ENCODE results near the gene GOLGA6L10. TPM values are rescaled to one million over a fixed set of nuclear protein-coding genes. Genes with fewer than 3 reads are reported as not detected.
"Not testable (repeated sequence)": the region's sequence is repeated elsewhere in the genome, so short reads cannot be mapped to it uniquely, and the experiment has no call there.

Gene GOLGA6L10
- total RNA-seq, 2 donors from 2014 or later, result 1.2 to 1.5 TPM

DNA sequence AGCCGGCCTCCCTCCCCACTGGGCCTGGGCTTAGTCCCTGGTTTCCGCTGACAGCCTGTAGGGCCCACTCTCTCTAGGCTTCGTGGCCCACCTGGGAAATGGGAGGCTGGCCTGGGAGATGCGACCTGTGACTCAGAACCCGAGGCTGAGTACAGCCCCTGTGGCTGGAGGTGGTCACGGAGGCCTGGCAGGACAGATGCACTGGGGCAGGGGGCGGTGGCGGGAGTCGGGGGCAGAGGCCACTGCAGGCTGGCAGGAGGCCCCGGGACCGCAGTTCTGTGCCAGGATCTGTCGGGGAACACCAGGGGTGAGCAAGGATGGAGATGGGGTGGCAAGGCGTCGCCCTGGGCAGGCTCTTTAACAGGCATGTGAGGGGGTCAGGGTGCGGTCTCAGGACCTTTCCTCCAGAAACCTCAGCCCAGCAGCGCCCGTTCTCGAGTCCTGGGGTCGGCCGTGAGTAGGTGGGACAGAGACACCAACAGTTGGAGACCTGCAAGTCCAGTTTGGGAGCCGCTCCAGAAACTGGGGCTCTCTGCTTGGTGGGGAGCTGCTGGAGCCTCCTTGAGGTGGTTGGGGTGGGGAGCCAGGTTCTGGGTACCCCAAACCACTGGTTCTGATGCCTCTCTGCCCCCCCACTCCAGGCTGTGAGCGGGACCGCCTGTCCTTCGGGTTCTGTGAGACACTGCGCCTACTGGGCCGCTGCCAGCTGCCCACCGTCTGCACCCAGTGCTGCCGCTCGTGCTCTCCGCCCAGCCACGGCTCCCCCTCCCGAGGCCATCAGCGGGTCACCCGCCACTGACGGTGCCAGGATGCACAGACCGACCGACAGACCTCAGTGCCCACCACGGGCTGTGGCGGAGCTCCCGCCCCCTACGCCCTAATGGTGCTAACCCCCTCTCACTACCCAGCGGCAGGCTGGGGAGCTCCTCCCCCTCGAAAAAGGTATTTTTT is 15.4 kb downstream of the GOLGA6L10 start:
- not testable (repeated sequence) for H3K27me3 Mint-ChIP-seq; H3K9me3 Mint-ChIP-seq; H3K4me1 Mint-ChIP-seq; H3K36me3 Mint-ChIP-seq (ENCODE audit: low read depth); H3K27ac Mint-ChIP-seq; H3K4me3 Mint-ChIP-seq; ATAC-seq (replicated peaks)

DNA sequence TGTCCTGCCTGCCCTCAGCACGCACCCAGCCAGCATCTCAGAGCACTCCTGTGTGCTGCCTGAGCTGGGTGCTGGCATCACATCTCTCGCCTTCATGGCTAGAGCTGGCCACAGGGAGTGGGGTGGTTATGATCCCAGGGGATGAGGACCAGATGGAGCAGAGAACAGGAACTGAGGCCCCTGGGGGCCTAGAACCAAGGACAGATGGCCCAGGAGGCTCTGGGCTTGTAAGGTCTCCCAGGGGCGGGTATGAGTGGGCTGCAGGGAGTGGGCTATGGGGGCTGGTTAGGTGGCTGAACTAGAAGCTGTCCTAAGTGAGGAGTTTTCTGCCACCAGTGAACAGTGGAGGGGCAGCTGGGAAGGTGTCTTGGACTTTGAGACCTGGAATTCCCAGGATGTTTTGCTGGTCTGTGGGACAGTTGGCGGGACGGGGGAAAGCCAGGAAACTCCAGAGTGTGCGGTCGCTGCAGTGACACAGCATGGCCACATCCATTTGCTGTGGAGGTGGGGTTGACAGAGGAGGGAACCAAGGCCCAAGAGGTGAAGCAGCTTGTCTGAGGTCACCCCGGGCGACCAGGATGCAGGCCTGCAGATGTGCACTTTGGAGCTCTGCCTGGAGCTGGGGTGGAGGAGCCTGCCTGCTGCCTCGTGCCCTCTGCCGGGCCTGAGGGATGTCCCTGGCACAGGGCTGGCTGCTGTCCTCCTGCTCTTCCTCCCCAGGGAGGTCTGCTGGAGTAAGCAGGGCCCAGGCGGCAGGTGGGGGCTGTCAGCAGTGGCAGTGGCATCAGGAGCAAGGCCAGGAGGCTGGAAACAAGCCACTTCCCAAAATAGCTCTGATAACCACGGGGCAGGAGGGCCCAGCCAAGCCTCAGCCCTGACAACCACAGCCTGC is 16.3 kb downstream of the GOLGA6L10 start:
- H3K4me1 Mint-ChIP-seq, H3K9me3 Mint-ChIP-seq: not testable (repeated sequence)

DNA sequence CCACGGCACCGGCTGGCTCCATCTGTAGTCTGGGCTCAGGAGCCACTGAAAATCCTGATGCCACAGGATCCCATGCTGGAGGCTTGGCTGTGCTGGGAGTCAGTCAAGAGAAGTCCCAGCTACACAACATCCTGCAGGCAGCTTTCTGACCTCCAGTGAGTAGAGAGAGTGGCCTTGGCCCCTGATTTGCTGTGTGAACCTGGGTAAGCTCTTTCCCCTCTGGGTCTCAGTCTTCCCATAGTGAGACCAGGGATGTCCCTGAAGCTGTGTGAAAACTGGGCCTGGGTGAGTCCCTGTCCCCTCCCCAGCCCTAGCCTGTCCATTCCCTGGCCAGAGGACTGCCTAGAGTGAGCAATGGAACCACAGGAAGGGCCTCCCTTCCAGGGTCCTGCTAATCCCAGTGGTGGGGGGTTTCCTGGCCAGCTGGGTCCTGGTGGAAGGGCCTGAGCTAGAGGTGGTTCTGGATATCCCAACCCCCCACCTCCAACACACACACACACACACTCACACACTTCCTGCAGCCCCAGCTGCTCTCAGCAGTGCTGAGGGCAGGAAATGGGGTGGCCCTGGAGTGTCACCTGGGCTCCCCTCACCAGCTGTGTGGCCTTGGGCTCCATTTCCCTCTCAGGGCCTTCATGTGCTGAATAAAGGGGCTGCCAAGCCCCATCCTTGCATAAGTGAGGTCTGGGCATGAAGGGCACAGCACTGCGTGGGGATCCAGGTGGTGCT is 17.5 kb downstream of the GOLGA6L10 start:
- not testable (repeated sequence) for H3K27ac Mint-ChIP-seq

More for the DNA sequence above, 16.3 kb downstream of the GOLGA6L10 start:
- H3K27ac Mint-ChIP-seq; H3K4me3 Mint-ChIP-seq; H3K36me3 Mint-ChIP-seq (ENCODE audit: low read depth); H3K27me3 Mint-ChIP-seq; ATAC-seq (replicated peaks): not testable (repeated sequence)

DNA sequence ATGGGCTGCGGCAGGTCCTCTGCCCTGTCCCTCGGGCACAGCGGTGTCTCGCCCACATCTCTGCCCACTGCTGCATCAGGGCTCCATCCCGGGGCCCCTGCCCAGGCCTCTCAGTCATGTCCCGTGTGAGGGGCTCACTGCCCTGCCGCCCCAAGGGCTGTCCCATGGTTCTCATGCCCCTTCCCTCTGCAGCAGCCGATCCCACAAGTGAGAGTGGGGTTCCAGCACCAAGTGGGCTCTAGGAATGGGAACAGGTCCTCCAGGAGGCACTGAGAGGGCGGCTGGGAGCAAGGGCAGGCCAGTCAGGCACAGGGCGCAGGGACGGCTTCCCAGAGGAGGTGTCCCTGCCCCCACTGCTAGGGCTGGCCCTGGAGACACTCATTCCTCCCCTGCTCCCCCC is 18.4 kb downstream of the GOLGA6L10 start:
- not testable (repeated sequence) for H3K27ac Mint-ChIP-seq; H3K36me3 Mint-ChIP-seq (ENCODE audit: low read depth); H3K9me3 Mint-ChIP-seq; H3K27me3 Mint-ChIP-seq; H3K4me1 Mint-ChIP-seq; ATAC-seq (replicated peaks); H3K4me3 Mint-ChIP-seq

More for the DNA sequence above, 17.5 kb downstream of the GOLGA6L10 start:
- ATAC-seq (replicated peaks), result peak; percentile 60
- not testable (repeated sequence) for H3K27me3 Mint-ChIP-seq; H3K4me1 Mint-ChIP-seq; H3K9me3 Mint-ChIP-seq; H3K36me3 Mint-ChIP-seq (ENCODE audit: low read depth); H3K4me3 Mint-ChIP-seq

DNA sequence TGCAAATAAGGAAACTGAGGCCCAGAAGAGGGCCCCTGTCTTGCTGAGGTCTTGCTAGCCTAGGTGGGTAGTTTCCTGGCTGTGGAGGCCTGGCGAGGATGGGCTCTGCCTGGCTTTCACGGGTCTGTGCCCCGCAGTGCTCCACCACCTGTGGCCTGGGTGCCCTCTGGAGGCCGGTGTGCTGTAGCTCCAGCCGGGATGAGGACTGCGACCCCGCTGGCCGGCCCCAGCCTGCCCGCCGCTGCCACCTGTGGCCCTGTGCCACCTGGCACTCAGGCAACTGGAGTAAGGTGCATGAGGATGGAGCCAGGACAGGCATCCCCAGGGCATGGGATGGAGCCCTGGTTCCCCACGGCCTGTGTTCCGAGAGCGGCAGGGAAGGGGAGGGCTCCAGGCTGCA is 20.2 kb downstream of the GOLGA6L10 start:
- not testable (repeated sequence) for ATAC-seq (replicated peaks); H3K27ac Mint-ChIP-seq; H3K4me3 Mint-ChIP-seq; H3K9me3 Mint-ChIP-seq; H3K36me3 Mint-ChIP-seq (ENCODE audit: low read depth); H3K27me3 Mint-ChIP-seq; H3K4me1 Mint-ChIP-seq

DNA sequence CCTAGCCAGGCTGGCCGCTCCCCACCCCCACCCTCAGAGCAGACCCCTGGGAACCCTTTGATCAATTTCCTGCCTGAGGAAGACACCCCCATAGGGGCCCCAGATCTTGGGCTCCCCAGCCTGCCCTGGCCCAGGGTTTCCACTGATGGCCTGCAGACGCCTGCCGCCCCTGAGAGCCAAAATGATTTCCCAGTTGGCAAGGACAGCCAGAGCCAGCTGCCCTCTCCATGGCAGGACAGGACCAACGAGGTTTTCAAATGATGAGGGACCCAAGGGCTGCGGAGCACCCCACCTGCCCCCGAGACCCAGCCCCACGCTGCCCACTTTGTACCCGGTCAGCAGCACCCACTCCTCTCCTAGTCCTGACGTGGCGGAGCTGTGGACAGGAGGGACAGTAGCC is 21.9 kb downstream of the GOLGA6L10 start:
- not testable (repeated sequence) for H3K4me3 Mint-ChIP-seq; ATAC-seq (replicated peaks); H3K27me3 Mint-ChIP-seq; H3K36me3 Mint-ChIP-seq (ENCODE audit: low read depth); H3K27ac Mint-ChIP-seq; H3K4me1 Mint-ChIP-seq; H3K9me3 Mint-ChIP-seq

DNA sequence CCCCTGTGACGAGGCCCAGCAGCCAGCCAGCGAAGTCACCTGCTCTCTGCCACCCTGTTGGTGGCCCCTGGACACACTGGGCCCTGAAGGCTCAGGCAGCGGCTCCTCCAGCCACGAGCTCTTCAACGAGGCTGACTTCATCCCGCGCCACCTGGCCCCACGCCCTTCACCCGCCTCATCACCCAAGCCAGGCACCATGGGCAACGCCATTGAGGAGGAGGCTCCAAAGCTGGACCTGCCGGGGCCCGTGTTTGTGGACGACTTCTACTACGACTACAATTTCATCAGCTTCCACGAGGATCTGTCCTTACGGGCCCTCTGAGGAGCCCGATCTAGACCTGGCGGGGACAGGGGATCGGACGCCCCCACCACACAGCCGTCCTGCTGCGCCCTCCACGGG is 22.4 kb downstream of the GOLGA6L10 start:
- H3K4me1 Mint-ChIP-seq; H3K36me3 Mint-ChIP-seq (ENCODE audit: low read depth); H3K27ac Mint-ChIP-seq; H3K27me3 Mint-ChIP-seq; H3K9me3 Mint-ChIP-seq; ATAC-seq (replicated peaks); H3K4me3 Mint-ChIP-seq: not testable (repeated sequence)

DNA sequence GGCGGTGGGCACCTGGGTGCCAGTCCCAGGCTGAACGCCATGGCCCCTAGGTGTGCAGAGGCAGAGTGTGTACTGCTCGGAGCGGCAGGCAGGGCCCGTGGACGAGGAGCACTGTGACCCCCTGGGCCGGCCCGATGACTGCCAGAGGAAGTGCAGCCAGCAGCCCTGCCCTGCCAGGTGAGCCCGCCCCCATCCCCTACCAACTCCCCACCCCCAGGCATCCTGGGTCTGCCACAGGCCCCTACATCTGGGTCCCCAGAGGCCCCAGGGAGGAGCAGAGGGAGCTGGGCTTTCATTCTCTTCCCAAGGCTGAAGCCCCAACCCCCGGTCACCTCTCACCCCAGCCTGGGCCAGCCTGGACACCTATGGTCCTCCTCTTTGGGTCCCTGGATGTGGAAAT is 23.6 kb downstream of the GOLGA6L10 start:
- H3K4me1 Mint-ChIP-seq; H3K27me3 Mint-ChIP-seq; H3K27ac Mint-ChIP-seq; ATAC-seq (replicated peaks); H3K9me3 Mint-ChIP-seq; H3K4me3 Mint-ChIP-seq; H3K36me3 Mint-ChIP-seq (ENCODE audit: low read depth): not testable (repeated sequence)

DNA sequence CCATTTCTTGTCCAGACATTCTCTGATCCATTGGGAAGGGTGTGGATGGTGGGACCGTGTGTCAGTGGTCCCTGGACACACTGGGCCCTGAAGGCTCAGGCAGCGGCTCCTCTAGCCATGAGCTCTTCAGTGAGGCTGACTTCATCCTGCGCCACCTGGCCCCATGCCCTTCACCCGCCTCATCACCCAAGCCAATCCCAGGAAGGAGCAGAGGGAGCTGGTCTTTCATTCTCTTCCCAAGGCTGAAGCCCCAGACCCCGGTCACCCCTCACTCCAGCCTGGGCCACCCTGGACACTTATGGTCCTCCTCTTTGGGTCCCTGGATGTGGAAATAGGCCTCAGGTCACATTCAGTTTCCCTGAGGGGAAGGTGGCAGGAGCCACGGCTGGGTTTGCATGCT is 24.4 kb downstream of the GOLGA6L10 start:
- H3K4me1 Mint-ChIP-seq, H3K27me3 Mint-ChIP-seq, H3K9me3 Mint-ChIP-seq: not testable (repeated sequence)

DNA sequence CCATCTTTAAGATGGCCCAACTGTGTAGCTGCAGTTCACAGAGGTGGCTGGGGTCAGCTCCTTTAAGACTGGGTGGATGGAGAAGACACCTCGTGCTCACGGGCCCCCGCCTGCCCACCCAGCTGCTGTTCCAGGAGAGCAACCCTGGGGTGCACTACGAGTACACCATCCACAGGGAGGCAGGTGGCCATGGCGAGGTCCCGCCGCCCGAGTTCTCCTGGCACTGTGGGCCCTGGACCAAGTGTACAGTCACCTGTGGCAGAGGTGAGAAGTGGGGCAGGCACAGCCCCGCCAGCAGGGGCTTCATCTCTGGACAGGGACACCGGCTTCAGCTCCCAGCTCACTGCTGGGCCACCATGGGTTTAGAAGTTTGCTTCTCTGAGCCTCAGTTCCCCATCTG is 26.8 kb downstream of the GOLGA6L10 start:
- H3K36me3 Mint-ChIP-seq (ENCODE audit: low read depth); H3K4me1 Mint-ChIP-seq; ATAC-seq (replicated peaks); H3K27ac Mint-ChIP-seq; H3K9me3 Mint-ChIP-seq; H3K4me3 Mint-ChIP-seq; H3K27me3 Mint-ChIP-seq: not testable (repeated sequence)

More for the DNA sequence above, 24.4 kb downstream of the GOLGA6L10 start:
- H3K4me3 Mint-ChIP-seq; ATAC-seq (replicated peaks); H3K27ac Mint-ChIP-seq; H3K36me3 Mint-ChIP-seq (ENCODE audit: low read depth): not testable (repeated sequence)

DNA sequence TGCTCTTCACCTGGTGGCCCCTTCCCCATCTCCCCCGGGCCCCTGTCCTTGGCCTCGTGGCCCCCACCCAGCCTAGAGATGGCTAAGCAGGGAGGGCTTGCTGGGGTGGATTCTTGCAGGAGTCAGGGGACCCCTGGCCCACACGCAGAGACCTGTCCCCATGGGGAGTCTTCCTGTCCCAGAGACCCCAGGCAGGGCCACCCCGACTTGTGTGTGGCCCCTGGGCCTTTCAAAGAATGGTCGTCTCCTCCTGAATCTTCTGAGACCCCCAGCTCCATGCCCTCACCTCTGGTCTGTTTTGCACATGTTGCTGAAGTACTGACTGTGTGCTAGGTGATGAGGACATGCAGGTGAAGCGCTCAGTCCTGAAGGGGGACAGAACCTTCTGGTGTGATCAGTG is 28.4 kb downstream of the GOLGA6L10 start:
- not testable (repeated sequence) for H3K36me3 Mint-ChIP-seq (ENCODE audit: low read depth); H3K4me1 Mint-ChIP-seq; H3K27ac Mint-ChIP-seq; H3K4me3 Mint-ChIP-seq; H3K27me3 Mint-ChIP-seq; H3K9me3 Mint-ChIP-seq; ATAC-seq (replicated peaks)

DNA sequence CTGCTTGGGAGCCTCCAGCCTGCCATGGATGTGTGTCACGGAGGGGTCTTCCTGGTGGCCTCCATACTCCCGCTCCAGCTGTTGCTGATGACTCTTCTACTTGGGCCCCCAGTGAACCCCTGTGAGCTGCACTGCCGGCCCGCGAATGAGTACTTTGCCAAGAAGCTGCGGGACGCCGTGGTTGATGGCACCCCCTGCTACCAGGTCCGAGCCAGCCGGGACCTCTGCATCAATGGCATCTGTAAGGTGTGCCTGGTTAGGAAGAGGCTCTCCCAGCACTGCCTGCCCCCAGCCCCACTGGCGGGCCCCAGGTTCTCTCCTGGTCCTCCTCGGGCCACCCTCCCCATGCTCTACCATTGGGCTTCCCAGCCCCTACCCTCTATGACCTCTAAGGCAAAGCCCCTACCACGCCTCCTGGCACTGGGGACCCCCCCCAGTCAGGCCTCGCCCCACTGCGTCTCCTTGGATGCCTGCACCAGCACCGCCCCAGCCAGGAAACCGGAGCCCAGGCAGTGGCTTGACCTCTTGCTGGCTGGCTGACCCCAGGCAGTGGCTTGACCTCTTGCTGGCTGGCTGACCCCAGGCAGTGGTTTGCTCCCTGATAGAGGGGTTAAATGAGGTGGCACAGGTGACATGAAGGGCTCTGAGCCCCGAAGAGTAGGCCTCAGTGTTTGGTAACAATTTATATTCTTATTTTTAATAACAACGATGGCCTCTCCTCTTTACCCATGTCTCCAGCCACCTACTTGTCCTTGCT is 29.6 kb downstream of the GOLGA6L10 start:
- not testable (repeated sequence) for H3K27ac Mint-ChIP-seq, H3K27me3 Mint-ChIP-seq

DNA sequence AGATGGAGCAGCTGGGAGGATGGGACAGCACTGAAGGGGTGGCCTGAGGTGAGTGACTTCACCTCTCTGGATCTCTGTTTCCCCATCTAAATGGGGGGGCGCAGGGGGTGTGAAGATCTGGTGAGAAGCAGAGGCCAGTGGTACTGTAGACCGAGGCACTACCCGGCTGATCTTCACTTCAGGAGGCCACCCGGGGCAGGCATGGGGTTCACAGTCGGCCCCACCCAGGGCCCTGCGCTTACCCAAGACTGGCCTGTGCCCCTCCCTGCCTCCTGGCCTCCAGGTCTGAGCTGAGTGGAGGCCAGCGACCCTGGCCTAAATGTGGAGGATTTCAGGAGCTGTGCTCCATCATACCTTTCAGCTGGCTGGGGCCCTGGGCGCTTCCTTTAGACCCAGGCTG is 31.0 kb downstream of the GOLGA6L10 start:
- ATAC-seq (replicated peaks); H3K27ac Mint-ChIP-seq; H3K4me3 Mint-ChIP-seq; H3K36me3 Mint-ChIP-seq (ENCODE audit: low read depth); H3K27me3 Mint-ChIP-seq; H3K4me1 Mint-ChIP-seq; H3K9me3 Mint-ChIP-seq: not testable (repeated sequence)

More for the DNA sequence above, 29.6 kb downstream of the GOLGA6L10 start:
- H3K4me3 Mint-ChIP-seq; H3K9me3 Mint-ChIP-seq; H3K36me3 Mint-ChIP-seq (ENCODE audit: low read depth); H3K4me1 Mint-ChIP-seq; ATAC-seq (replicated peaks): not testable (repeated sequence)

DNA sequence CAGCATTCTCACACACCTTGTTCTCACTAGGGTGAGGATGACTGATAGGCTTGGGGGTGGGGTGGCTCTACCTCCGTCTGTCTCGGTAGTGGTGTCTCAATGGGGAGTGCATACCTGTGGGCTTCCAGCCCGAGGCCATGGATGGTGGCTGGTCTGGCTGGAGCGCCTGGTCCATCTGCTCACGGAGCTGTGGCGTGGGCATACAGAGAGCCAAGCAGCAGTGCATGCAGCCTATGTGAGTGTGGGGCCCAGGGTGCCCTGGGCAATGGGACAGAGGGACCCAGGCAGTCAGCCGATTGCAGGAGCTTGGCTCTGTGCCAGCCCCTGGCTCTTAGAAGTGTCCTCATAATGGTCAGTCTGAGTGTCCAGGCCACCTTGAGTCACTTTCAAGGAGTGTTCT is 31.8 kb downstream of the GOLGA6L10 start:
- not testable (repeated sequence) for H3K27ac Mint-ChIP-seq

More for the DNA sequence above, 31.8 kb downstream of the GOLGA6L10 start:
- not testable (repeated sequence) for ATAC-seq (replicated peaks); H3K36me3 Mint-ChIP-seq (ENCODE audit: low read depth); H3K4me1 Mint-ChIP-seq; H3K4me3 Mint-ChIP-seq; H3K9me3 Mint-ChIP-seq; H3K27me3 Mint-ChIP-seq
